22Rv1 (cell line): ENCODE data around the gene PLEKHA6.

ENCODE experiments used
- ZFX ChIP-seq: fragments of 450-650 bp; IDR thresholded peaks from 2 replicates; pipeline ENCODE4 v1.6.1; 2017; ENCODE audit warnings: antibody characterized with exemption, borderline replicate concordance
- TF ChIP-seq, protein P1 (sequence below): fragments of 450-650 bp; IDR thresholded peaks from 2 replicates; pipeline ENCODE4 v1.5.1; 2017; ENCODE audit warnings: mild to moderate bottlenecking

DNA sequence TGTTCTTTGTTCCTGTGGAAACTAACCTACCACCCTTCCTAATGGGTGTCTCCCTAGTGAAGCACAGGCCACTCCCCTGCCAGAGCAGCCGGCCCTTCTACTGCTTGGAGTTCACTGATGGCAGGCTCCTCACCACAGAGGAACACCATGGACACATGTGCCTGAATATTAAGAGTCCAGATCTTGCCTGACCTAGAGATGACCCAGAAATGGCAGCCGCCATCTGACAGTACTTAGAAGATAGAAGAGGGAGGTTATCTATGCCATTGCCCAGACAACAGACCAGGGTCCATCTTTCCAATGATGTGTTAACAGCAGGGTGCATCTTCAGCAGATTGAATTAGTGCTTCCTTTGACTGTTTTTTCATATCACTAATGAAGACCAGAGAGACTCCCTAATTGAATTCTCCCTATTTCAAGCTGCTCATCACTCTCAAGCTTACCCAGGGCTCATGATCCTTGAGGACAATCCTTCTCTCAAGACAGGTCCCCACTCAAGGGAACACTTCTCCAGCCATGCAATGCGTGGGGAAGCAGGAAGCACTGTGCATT is 59.8 kb downstream of the PLEKHA6 start:
- TF ChIP-seq, protein P1, sequence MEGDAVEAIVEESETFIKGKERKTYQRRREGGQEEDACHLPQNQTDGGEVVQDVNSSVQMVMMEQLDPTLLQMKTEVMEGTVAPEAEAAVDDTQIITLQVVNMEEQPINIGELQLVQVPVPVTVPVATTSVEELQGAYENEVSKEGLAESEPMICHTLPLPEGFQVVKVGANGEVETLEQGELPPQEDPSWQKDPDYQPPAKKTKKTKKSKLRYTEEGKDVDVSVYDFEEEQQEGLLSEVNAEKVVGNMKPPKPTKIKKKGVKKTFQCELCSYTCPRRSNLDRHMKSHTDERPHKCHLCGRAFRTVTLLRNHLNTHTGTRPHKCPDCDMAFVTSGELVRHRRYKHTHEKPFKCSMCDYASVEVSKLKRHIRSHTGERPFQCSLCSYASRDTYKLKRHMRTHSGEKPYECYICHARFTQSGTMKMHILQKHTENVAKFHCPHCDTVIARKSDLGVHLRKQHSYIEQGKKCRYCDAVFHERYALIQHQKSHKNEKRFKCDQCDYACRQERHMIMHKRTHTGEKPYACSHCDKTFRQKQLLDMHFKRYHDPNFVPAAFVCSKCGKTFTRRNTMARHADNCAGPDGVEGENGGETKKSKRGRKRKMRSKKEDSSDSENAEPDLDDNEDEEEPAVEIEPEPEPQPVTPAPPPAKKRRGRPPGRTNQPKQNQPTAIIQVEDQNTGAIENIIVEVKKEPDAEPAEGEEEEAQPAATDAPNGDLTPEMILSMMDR = no peak
- TF ChIP-seq ZFX = no peak
